Heart left ventricle (tissue), 13 donors: Measurements from ENCODE around the gene LTBP2.

ENCODE experiments used
- CTCF ChIP-seq, 12 donors: fragments of 200-600 bp; sonication (generic) in 4 of 12; IDR thresholded peaks; one replicate each; pipeline versions ENCODE4 v1.5.0 to v1.8.0; 2018 to 2022; ENCODE audit warnings: antibody characterized with exemption in 12 of 12, mild to moderate bottlenecking in 5 of 12
- POLR2A ChIP-seq, 2 donors: fragments of 450-650 bp; IDR thresholded peaks; one replicate each; pipeline ENCODE4 v1.6.1; 2017; ENCODE audit warnings: antibody characterized with exemption in 2 of 2, mild to moderate bottlenecking in 2 of 2, moderate library complexity in 2 of 2
- donor health status: ischemic (EF 13 %, LVEDD 7.1; RV severe dilation, severe dysfunction).
- donor health status: DM: no; HTN: yes; CAD: no.
- donor health status: DM: no; HTN: no; CAD: no.
- donor health status: ischemic (EF 25% LVEDD 6.9; RV normal size, moderate dysfunction).
- donor health status: ischemic (EF 25% LVEDD 5.7; RV mildly dilated, moderate dysfunction).
- donor health status: ischemic (EF 35%, LVEDD 5.7; RV mildly dilated, moderate dysfunction).
- donor health status: nonischemic (EF 11% LVEDD 7.7; RV severe dilation, severe dysfunction).
- donor health status: DM: yes; HTN: yes; CAD: no.
- donor health status: PGD.
- donor health status: ischemic (EF 29% LVEDD 5.4; RV normal size, mild dysfunction).
- donor health status: nonischemic (EF 23%, LVEDD 6.1; RV moderate dilation, normal function).

- TF ChIP-seq CTCF (IDR thresholded peaks at IDR 0.05): no peak
- no peak for TF ChIP-seq POLR2A (IDR thresholded peaks at IDR 0.05)
Observed at GRCh38 chr14:74645244-74645643, 33.2 kb upstream of the LTBP2 start.
